Measurements from ENCODE around the gene KRT81.
"Not testable (repeated sequence)": the region's sequence is repeated elsewhere in the genome, so short reads cannot be mapped to it uniquely, and the experiment has no call there.

KRT81 gene

DNA sequence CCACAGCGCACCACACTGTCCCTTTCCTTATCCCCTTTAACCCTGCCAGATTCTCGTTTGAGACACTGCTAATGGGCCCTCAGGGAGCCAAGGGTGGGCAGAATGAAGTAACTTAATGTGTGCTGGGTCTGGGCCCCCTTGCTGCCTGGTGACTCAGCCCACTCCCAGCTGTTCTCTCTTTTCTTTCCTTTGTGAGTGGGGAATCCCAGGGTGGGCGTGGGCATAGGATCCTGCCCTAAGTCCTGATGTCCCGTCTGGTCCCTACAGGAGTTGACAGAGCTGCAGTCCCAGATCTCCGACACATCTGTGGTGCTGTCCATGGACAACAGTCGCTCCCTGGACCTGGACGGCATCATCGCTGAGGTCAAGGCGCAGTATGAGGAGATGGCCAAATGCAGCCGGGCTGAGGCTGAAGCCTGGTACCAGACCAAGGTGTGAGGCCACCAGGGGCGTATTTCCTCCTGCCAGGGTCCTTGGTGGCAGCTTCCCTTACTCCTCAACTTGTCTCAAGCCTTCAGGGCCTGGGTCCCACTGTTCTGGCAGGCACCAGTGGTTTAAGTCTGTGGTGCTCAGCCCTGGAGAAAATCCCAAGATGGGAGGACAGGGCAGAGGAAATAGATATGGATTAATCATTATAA lies 50.0 kb downstream of the KRT81 start:
- DNase-seq (ENCODE audit: low spot score): no peak

DNA sequence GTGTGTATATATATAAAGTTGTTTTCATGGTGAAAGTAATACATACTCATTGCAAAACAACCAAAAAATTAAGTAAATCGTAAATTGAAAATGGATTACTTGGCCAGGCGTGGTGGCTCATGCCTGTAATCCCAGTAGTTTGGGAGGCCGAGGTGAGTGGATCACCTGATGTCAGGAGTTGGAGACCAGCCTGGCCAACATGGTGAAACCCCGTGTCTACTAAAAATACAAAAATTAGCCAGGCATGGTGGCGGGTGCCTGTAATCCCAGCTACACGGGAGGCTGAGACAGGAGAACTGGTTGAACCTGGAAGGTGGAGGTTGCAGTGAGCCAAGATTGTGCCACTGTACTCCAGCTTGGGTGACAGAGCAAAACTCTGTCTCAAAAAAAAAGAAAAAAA lies 51.1 kb downstream of the KRT81 start:
- DNase-seq (ENCODE audit: low spot score): not testable (repeated sequence)

DNA sequence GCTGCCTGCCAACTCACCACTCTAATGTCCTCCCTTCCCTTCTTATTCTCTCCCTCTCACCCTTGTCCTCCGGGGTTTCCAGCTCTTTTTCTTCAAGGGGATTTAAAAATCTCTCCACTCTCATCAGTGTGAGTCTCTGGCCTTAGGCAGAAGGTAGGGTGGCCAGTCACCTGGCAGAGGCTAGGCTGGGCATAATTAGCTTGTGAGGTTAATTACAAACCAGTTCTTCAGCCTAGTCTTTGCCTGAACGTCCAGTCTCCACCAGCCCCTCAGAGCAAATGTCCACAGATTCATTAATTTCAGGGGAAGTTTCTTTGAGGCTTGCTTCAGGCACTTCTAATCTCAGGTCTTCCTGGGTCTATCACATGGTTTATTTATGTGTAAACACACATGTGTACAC lies 51.6 kb downstream of the KRT81 start:
- no peak for DNase-seq (ENCODE audit: low spot score)

- no peak for DNase-seq (ENCODE audit: low spot score)
Measured at GRCh38 chr12:52238916-52239646, 52.3 kb downstream of the KRT81 start.

DNA sequence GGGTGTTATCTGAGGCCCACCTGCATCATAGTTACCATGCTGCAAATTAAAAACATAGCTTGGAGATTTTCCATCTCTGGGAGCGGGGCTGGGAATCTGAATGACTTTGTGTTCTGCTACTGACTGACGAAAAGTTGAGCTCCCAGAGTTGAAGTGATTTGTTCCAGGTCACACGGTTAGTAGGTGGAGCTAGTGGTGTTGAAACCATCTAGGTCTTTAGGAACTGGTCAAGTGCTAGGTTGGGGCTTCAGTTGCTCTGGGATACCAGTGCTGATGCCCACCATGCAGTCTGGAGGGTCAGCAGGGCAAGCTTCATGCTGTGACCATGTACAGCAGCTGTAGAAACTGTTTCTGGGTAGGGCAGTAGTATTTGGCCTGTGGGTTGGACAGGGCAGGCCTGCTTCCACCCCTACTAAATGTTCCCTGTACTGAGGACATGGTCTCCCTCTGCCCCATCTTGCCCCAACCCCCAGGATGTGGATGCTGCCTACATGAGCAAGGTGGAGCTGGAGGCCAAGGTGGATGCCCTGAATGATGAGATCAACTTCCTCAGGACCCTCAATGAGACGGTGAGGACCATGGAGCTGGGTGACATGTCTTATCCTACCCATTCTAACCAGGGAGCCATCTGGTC lies 53.0 kb downstream of the KRT81 start:
- no peak for DNase-seq (ENCODE audit: low spot score)

DNA sequence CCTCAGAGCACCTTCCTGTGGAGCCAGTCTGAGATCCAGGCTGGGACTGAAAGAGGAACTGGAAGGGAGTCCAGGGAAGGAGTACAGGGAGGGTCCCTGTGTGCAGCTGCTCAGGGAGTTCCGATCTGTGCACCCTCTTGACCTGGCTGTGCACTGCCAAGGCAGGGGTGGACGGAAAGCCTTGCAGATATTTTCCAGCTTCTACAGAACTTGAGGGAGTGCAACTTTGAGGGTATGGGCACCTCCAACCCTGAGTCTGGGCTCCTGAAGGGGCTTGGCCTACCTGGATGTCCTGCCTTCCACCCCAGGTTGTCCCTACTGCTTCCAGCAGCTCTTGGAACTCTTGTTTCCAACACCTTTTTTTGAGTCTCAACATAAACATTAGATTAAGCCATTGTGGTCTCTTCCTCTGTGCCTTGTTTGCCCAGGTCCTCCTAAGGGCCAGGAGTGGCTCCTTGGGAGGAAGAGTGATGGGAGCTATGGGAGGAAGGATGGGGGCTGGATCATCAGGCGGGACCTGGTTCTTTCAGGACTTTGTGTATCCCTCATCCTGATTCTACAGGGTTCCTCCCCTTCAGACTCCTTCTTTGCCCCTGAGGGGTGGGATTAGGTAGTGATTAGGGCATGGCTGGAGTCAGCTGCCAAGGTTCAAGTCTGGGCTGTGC lies 54.8 kb downstream of the KRT81 start:
- DNase-seq (ENCODE audit: low spot score): no peak

Measured in ecto neural progenitor cell (in vitro differentiated cells).